ENCODE measurements around the gene RIMBP3C.
"Not testable (repeated sequence)": the region's sequence is repeated elsewhere in the genome, so short reads cannot be mapped to it uniquely, and the experiment has no call there.

The RIMBP3C gene

DNA sequence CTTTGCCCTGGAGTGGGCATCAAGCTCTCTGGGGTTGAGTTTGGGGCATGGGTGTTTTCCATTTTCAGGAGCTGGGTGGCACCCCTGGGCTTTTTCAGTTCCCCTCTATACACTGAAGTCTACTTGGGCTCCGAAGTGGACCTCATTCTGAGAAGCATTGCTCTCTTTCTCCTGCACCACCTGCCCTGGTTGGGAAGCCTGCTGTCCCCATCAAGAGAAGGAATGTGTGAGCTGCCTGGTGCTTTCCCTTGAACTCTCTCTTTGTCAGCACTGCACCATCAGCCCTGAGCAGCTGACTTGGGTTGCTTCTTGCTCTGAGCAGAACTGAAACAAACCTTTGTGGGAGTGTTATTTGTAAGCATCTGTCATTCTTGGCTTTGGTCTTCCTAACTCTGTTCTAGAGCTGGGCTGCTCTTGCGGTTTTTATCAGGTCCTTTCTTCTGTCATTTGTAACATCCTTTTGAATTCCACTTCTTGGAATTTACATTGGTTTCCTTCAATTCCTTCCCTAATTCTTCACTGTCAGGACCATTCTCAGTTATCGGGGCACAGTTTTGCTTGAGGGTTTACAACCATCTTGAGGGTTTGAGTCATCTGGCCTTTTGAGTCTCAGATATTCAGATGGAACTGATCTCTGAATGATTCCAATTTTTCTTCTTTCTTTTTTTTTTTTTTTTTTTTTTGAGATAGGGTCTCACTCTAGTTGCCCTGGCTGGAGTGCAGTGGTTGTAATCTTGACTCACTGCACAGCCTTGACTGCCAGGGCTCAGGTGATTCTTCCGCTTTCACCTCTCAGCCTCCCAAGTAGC is 36.7 kb upstream of the RIMBP3C start:
- Histone ChIP-seq H3K4me3 (no peak overlapping the region), H3K27ac (no peak overlapping the region), H3K4me1 (peaks cover 0 to 84% (median 31%) of the 10 kb centered on the region in 4 donors), H3K9me3 (no peaks in the 10 kb centered on the region), H3K36me3 (peaks cover 0 to 3% (median 0%) of the 10 kb centered on the region in 3 donors), H3K27me3 (no peaks in the 10 kb centered on the region)
- no peak for TF ChIP-seq CTCF (IDR thresholded peaks at IDR 0.05)
- intact Hi-C loops (cut with DNase I; ENCODE audit: low total_unique reads) = no loop called here
- DNase-seq = no peak

GRCh38 chr22:21585389-21585788 is 34.1 kb upstream of the RIMBP3C start:
- no peak for DNase-seq
- peaks cover 0 to 79% (median 15%) of the 10 kb centered on the region in 4 donors for H3K4me1 ChIP-seq
- no peaks in the 10 kb centered on the region for H3K9me3 ChIP-seq
- no peaks in the 10 kb centered on the region for H3K27me3 ChIP-seq
- intact Hi-C loops (cut with DNase I; ENCODE audit: low total_unique reads) = no loop called here
- no peak overlapping the region for H3K4me3 ChIP-seq
- no peak overlapping the region for H3K27ac ChIP-seq
- no peaks in the 10 kb centered on the region for H3K36me3 ChIP-seq
- no peak for TF ChIP-seq CTCF (IDR thresholded peaks at IDR 0.05)

DNA sequence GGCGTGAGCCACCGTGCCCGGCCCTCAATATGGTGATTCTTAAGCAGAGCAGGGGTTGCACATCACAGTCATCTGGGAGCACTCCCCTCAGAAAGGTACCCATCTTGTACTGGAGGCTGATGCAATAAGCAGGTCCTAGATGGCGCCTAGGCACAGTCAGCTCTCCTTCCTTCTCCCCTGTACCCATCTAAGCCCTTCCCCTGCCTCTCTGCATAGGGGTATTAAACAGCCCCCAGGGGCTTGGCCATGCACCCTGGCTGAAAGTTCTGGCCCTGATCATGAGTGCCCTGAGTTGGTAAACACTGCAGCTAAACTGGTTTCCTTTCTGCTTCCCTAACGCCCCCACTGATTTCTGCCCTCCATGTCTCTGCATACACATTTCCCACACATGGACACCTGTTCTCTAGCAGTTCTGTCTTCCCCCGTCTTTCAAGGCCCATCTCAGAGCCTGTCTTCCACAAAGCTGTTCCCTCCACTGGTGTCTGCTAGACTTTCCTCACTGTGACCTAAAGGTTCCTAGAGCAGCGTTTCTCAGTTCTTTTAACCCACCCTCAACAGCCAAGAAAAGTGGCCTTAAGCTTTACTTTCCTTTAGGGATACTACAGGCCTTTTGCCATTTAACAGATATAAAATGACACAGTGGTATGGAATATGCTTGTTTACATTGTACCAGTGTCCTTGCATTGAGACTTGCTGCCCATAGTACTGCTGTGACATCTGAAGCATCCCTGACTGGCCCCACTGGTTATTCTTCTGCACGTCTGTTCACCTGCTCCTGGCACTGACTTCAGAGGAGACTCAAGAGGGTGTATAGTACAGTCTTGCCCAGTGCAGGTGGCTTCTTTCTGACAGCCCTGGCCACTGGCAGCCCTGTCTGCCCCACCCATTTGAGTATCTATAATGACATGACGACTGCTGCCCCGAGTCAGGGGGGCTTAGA is 31.8 kb upstream of the RIMBP3C start:
- intact Hi-C loops (cut with DNase I; ENCODE audit: low total_unique reads) = no loop called here
- no peak for DNase-seq

DNA sequence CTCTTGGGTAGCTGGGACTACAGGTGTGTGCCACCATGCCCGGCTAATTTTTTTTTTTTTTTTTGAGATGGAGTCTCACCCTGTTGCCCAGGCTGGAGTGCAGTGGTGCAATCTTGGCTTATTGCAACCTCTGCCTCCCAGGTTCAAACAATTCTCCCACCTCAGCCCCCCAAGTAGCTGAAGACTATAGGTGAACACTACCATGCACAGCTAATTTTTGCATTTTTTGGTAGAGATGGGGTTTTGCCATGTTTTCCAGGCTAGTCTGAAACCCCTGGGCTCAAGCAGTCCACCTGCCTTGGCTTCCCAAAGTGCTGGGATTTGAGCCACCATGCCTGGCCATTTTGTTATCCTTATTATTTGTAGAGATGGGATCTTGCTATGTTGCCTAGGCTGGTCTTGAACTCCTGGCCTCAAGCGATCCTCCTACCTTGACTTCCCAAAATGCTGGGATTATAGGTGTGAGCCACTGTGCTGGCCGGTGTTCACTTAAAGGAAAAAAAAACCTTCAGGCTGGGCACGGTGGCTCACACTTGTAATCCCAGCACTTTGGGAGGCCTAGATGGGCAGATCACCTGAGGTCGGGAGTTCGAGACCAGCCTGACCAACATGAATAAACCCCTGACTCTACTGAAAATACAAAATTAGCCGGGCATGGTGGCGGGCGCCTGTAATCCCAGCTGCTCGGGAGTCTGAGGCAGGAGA is 29.9 kb upstream of the RIMBP3C start:
- H3K27me3 ChIP-seq; H3K4me3 ChIP-seq; H3K27ac ChIP-seq; DNase-seq; H3K9me3 ChIP-seq; H3K36me3 ChIP-seq; intact Hi-C loops (cut with DNase I; ENCODE audit: low total_unique reads): not testable (repeated sequence)
- H3K4me1 ChIP-seq = peaks cover 0 to 73% (median 16%) of the 10 kb centered on the region in 4 donors

More for the DNA sequence above, 31.8 kb upstream of the RIMBP3C start:
- Histone ChIP-seq H3K36me3 (no peaks in the 10 kb centered on the region), H3K9me3 (no peaks in the 10 kb centered on the region), H3K4me1 (peaks cover 0 to 77% (median 12%) of the 10 kb centered on the region in 4 donors), H3K27me3 (no peaks in the 10 kb centered on the region), H3K27ac (no peak overlapping the region), H3K4me3 (no peak overlapping the region)
- TF ChIP-seq CTCF (IDR thresholded peaks at IDR 0.05) = no peak

GRCh38 chr22:21580623-21581007 is 29.4 kb upstream of the RIMBP3C start:
- H3K27ac ChIP-seq; H3K9me3 ChIP-seq; H3K27me3 ChIP-seq; intact Hi-C loops (cut with DNase I; ENCODE audit: low total_unique reads); H3K36me3 ChIP-seq; H3K4me3 ChIP-seq; DNase-seq: not testable (repeated sequence)
- H3K4me1 ChIP-seq = peaks cover 0 to 71% (median 16%) of the 10 kb centered on the region in 4 donors

DNA sequence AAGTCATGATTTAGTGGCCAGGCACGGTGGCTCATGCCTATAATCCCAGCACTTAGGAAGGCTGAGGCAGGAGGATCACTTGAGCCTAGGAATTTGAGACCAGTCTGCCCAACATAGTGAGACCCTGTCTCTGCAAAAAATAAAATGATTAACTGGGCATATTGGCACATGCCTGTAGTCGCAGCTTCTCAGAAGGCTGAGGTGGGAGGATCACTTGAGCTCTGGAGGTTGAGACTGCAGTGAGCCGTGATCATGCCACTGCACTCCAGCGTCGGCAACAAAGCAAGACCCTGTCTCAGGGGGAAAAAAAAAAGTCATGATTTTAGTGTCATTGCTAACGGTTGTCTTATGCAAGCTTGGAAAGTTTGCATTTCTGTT is 28.2 kb upstream of the RIMBP3C start:
- H3K4me1 ChIP-seq = peaks cover 0 to 69% (median 22%) of the 10 kb centered on the region in 4 donors
- no peak overlapping the region for H3K27ac ChIP-seq

More for the DNA sequence above, 28.2 kb upstream of the RIMBP3C start:
- Histone ChIP-seq H3K36me3 (no peaks in the 10 kb centered on the region), H3K9me3 (no peaks in the 10 kb centered on the region), H3K4me3 (no peak overlapping the region), H3K27me3 (no peaks in the 10 kb centered on the region)
- intact Hi-C loops (cut with DNase I; ENCODE audit: low total_unique reads) = no loop called here
- TF ChIP-seq CTCF (IDR thresholded peaks at IDR 0.05) = no peak
- DNase-seq = no peak

Measured in tibial artery (tissue), 4 donors.